Hindlimb muscle (tissue), 1 donor: ENCODE measurements around the gene C11orf21. TPM values are rescaled to one million over a fixed set of nuclear protein-coding genes. Genes with fewer than 3 reads are reported as not detected.

Source experiments
- DNase-seq: peaks from one replicate; pipeline ENCODE4 v3.0.0-alpha.2; 2013
- polyA plus RNA-seq: library from polyadenylated mRNA; unstranded; fragments of 120-200 nt; gene quantifications from one replicate; pipeline ENCODE4 v1.2.1, GENCODE V29; 2013; ENCODE audit not compliant: insufficient read length

C11orf21 gene
- polyA plus RNA-seq, 1 donor, result 5.0 TPM

- DNase-seq, result no peak
Measured at GRCh38 chr11:2258501-2259465, 42.9 kb downstream of the C11orf21 start.

- DNase-seq, result no peak
Measured at GRCh38 chr11:2256951-2257700, 44.6 kb downstream of the C11orf21 start.

- DNase-seq, result no peak
Measured at GRCh38 chr11:2256293-2256913, 45.3 kb downstream of the C11orf21 start.

- DNase-seq, result no peak
Measured at GRCh38 chr11:2252018-2252417, 49.7 kb downstream of the C11orf21 start.

- DNase-seq, result no peak
Measured at GRCh38 chr11:2251138-2251537, 50.6 kb downstream of the C11orf21 start.

- DNase-seq, result no peak
Measured at GRCh38 chr11:2250485-2250884, 51.2 kb downstream of the C11orf21 start.

GRCh38 chr11:2250041-2250440 is 51.7 kb downstream of the C11orf21 start:
- DNase-seq, result no peak

GRCh38 chr11:2249189-2249916 is 52.4 kb downstream of the C11orf21 start:
- no peak for DNase-seq

- DNase-seq, result no peak
Measured at GRCh38 chr11:2248762-2249161, 53.0 kb downstream of the C11orf21 start.

- DNase-seq, result no peak
Measured at GRCh38 chr11:2248242-2248641, 53.5 kb downstream of the C11orf21 start.

GRCh38 chr11:2247496-2247895 is 54.2 kb downstream of the C11orf21 start:
- DNase-seq, result no peak

Other genes starting within 250 kb of the C11orf21 start
- 5,095 TPM for gene IGF2, start 162.5 kb downstream of the C11orf21 start, polyA plus RNA-seq
- not detected for gene INS, start 140.7 kb downstream of the C11orf21 start, polyA plus RNA-seq
- 0.66 TPM for gene TH, start 130.1 kb downstream of the C11orf21 start, polyA plus RNA-seq
- 0.17 TPM for gene ASCL2, start 31.3 kb downstream of the C11orf21 start, polyA plus RNA-seq
- gene TSPAN32, start 95 bp upstream of the C11orf21 start, polyA plus RNA-seq, result 5.3 TPM
- 488 TPM for gene CD81, start 75.4 kb upstream of the C11orf21 start, polyA plus RNA-seq
- gene TSSC4, start 98.8 kb upstream of the C11orf21 start, polyA plus RNA-seq, result 28.6 TPM
- 0.08 TPM for gene TRPM5, start 142.6 kb upstream of the C11orf21 start, polyA plus RNA-seq
- gene KCNQ1, start 143.1 kb upstream of the C11orf21 start, polyA plus RNA-seq, result 2.9 TPM